Panc1 (cell line): ENCODE measurements around the gene VPS36. TPM values are rescaled to one million over a fixed set of nuclear protein-coding genes. Genes with fewer than 3 reads are reported as not detected.

Experiments used
- ATAC-seq: fragments of 200-7000 bp; cut with Tn5 transposase; 2 replicates; pipeline ENCODE4 v1.9.1; 2020; ENCODE audit warnings: mild to moderate bottlenecking, moderate library complexity
- BruUV-seq: library from RNA; stranded (reverse); fragments of 400-500 nt; replicated peaks from 2 replicates; lab custom pipeline; 2021; lab: Mats Ljungman, UMichigan
- CTCF ChIA-PET: fragments of 300-600 bp; sonication (Branson Sonifier 250); formaldehyde crosslinking; loops from one replicate; lab custom pipeline; 2022; ENCODE audit warnings: antibody characterized with exemption; lab: Charles Lee
- POLR2A ChIA-PET: fragments of 300-600 bp; sonication (Branson Sonifier 250); formaldehyde crosslinking; loops from one replicate; lab custom pipeline; 2022; ENCODE audit warnings: antibody characterized with exemption; lab: Charles Lee
- DNase-seq: peaks from one replicate; pipeline ENCODE4 v3.0.0-alpha.2; 2010; ENCODE audit warnings: low read depth, low spot score
- H3K27ac ChIP-seq: 2 replicates; pipeline ENCODE4 v1.5.1; 2011; ENCODE audit warnings: mild to moderate bottlenecking, low read length, inconsistent platforms
- H3K27me3 ChIP-seq: fragments of 200-500 bp; sonication (Bioruptor generic); 2 replicates; pipeline ENCODE4 v1.6.0; 2014; ENCODE audit warnings: low read length, inconsistent platforms; ENCODE audit not compliant: control insufficient read depth, insufficient read depth
- H3K36me3 ChIP-seq: fragments of 200-500 bp; sonication (Bioruptor generic); 2 replicates; pipeline ENCODE4 v1.5.1; 2014; ENCODE audit warnings: inconsistent platforms, mild to moderate bottlenecking, low read length, moderate library complexity; ENCODE audit not compliant: control insufficient read depth, insufficient read depth
- H3K4me1 ChIP-seq: 2 replicates; pipeline ENCODE4 v1.5.1; 2011; ENCODE audit warnings: inconsistent platforms, mild to moderate bottlenecking, low read length, moderate library complexity; ENCODE audit not compliant: control insufficient read depth, insufficient read depth
- H3K4me3 ChIP-seq, 2 experiments: 2 replicates each; pipeline ENCODE4 v1.5.1; 2011 to 2012; ENCODE audit warnings: low read depth in 2 of 2, low read length in 2 of 2, mild to moderate bottlenecking in 2 of 2, inconsistent platforms in 1 of 2, moderate library complexity in 1 of 2
- H3K9me3 ChIP-seq: fragments of 200-500 bp; sonication (Bioruptor generic); 2 replicates; pipeline ENCODE4 v1.5.1; 2014; ENCODE audit warnings: low read depth, mild to moderate bottlenecking, inconsistent platforms, low read length, moderate library complexity; ENCODE audit not compliant: control insufficient read depth, insufficient read depth
- CTCF ChIP-seq: fragments of 450-650 bp; IDR thresholded peaks from 2 replicates; pipeline ENCODE4 v1.5.1; 2017; ENCODE audit warnings: mild to moderate bottlenecking
- POLR2AphosphoS5 ChIP-seq: IDR thresholded peaks from 2 replicates; pipeline ENCODE4 v1.6.1; 2012; ENCODE audit warnings: mild to moderate bottlenecking, low read depth, low read length, moderate library complexity
- REST ChIP-seq, 2 experiments: IDR thresholded peaks; 2 replicates each; pipeline ENCODE4 v1.6.1; 2011 to 2012; ENCODE audit warnings: low read depth in 2 of 2, control low read depth in 1 of 2, low read length in 1 of 2, mild to moderate bottlenecking in 1 of 2, moderate library complexity in 1 of 2; ENCODE audit not compliant: insufficient read depth in 1 of 2
- SIN3A ChIP-seq: IDR thresholded peaks from 2 replicates; pipeline ENCODE4 v1.6.1; 2012; ENCODE audit warnings: low read depth, mild to moderate bottlenecking, low read length, moderate library complexity, borderline replicate concordance; ENCODE audit not compliant: insufficient read depth
- TCF7L2 ChIP-seq: IDR thresholded peaks from 2 replicates; pipeline ENCODE4 v1.6.1; 2011; ENCODE audit warnings: mild to moderate bottlenecking, low read depth, low read length, inconsistent platforms
- in situ Hi-C: cut with HindIII; loops from 2 replicates; pipeline ENCODE4 v1.10.0; 2016; ENCODE audit warnings: low sequenced_read_pairs, low pct_unique_long_range_greater_than_20kb
- intact Hi-C: fragments of 100-400 bp; cut with micrococcal nuclease; formaldehyde crosslinking; loops from one replicate; pipeline ENCODE4 v1.10.0; 2022; ENCODE audit not compliant: unreplicated experiment
- total RNA-seq: library from RNA; stranded (reverse); gene quantifications from one replicate; pipeline ENCODE4 v1.2.1, GENCODE V29; 2021; ENCODE audit not compliant: unreplicated experiment

Gene VPS36
- total RNA-seq, 1 experiment from 2014 or later = 32.1 TPM

- intact Hi-C loops = no loop called here
- Histone ChIP-seq H3K4me1 (no peaks in the 10 kb centered on the region), H3K27me3 (no peaks in the 10 kb centered on the region), H3K36me3 (no peaks in the 10 kb centered on the region), H3K4me3 (no peak overlapping the region), H3K27ac (no peak overlapping the region), H3K9me3 (no peaks in the 10 kb centered on the region)
- CTCF ChIA-PET = no interaction called here
- no peak for DNase-seq
- POLR2A ChIA-PET = no interaction called here
- no peak for ATAC-seq
- TF ChIP-seq TCF7L2 (no peak), REST (IDR thresholded peaks at IDR 0.05; ENCODE audit: insufficient read depth in 1 of 2, low read depth in 2 of 2, low read length in 1 of 2) (no peak), CTCF (no peak), POLR2AphosphoS5 (no peak), SIN3A (no peak)
- in situ Hi-C loops = no loop called here
- BruUV-seq = no TSS peak
Measured at GRCh38 chr13:52387721-52388120, 62.7 kb downstream of the VPS36 start.

- no peaks in the 10 kb centered on the region for H3K36me3 ChIP-seq
- TF ChIP-seq TCF7L2 (no peak), POLR2AphosphoS5 (no peak), SIN3A (no peak), CTCF (no peak), REST (IDR thresholded peaks at IDR 0.05; ENCODE audit: insufficient read depth in 1 of 2, low read depth in 2 of 2, low read length in 1 of 2) (no peak)
- no peaks in the 10 kb centered on the region for H3K9me3 ChIP-seq
- H3K4me1 ChIP-seq = no peaks in the 10 kb centered on the region
- POLR2A ChIA-PET = no interaction called here
- intact Hi-C loops (no loop called here), in situ Hi-C loops (no loop called here)
- no peak overlapping the region for H3K27ac ChIP-seq
- H3K4me3 ChIP-seq = no peak overlapping the region
- no peaks in the 10 kb centered on the region for H3K27me3 ChIP-seq
- DNase-seq (no peak), ATAC-seq (no peak)
- CTCF ChIA-PET = no interaction called here
- no TSS peak for BruUV-seq
Measured at GRCh38 chr13:52385870-52386269, 64.6 kb downstream of the VPS36 start.
